ENCODE data around the gene AP4B1. TPM values are rescaled to one million over a fixed set of nuclear protein-coding genes. Genes with fewer than 3 reads are reported as not detected.
A peak's percentile ranks its signal among the peaks of the same experiment; 100 is the strongest.

The AP4B1 gene
- total and polyA plus RNA-seq, 9 of the 15 experiments (the other 6 are each of a cell fraction or from before 2014, with no cell fraction given) = 15.8 to 36.5 (median 24.6) TPM

DNA sequence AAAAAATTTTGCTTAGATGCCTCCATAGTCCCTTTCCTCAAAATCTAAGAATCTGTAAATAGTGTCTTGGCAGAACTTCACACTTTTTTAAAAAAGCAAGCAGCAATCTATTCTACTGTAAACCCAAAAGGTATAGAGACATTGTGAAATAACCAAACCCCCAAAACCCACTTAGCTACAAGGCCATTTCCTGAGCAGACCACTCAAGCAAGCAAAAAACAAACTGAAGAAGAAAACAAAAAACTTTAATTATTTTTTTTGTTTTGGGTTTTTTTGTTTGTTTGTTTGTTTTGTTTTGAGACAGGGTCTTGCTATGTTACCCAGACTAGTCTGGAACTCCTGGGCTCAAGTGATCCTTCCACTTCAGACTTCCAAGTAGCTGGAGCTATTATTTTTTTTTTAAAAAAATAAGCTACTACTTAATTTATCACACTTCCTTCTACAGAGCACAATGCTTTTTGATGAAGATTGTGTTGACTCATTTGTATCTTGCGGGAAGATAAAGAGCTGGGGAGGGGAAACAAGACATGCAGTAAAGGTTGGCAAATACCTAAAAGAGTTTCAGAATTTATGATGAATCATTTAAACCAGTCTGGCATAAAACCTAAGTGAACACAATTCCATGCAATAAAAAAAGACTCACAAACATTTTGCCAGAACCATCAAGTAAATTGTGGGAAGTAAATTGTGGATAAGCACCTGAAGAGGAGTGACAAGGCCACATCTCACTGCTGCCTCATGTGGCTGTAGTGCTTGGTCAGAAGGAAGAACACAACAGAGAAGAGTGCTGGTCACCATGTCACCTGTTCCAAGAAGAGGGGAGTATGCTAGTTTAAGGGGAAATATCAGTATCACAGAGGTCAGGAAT is 30.4 kb downstream of the AP4B1 start (continued):
- TF ChIP-seq, protein P1, sequence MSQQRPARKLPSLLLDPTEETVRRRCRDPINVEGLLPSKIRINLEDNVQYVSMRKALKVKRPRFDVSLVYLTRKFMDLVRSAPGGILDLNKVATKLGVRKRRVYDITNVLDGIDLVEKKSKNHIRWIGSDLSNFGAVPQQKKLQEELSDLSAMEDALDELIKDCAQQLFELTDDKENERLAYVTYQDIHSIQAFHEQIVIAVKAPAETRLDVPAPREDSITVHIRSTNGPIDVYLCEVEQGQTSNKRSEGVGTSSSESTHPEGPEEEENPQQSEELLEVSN (IDR thresholded peaks at IDR 0.05; ENCODE audit: borderline replicate concordance in 1 of 2, extremely low read depth in 1 of 2, insufficient read depth in 1 of 2, insufficient read length in 1 of 2, low read depth in 1 of 2, low read length in 1 of 2, poor library complexity in 1 of 2, severe bottlenecking in 1 of 2) = no peak
- TF ChIP-seq GTF2F1 (IDR thresholded peaks at IDR 0.05; ENCODE audit: low read depth, low read length) (no peak), ZNF586 (CRISPR knock-in tag; conservative IDR thresholded peaks at IDR 0.05) (no peak), ZNF12 (CRISPR knock-in tag; IDR thresholded peaks at IDR 0.05) (no peak), JUNB (CRISPR knock-in tag; conservative IDR thresholded peaks at IDR 0.05) (no peak), HNRNPK (IDR thresholded peaks at IDR 0.05; ENCODE audit: low read depth, low read length, poor library complexity, severe bottlenecking) (no peak), BCL6 (CRISPR knock-in tag; IDR thresholded peaks at IDR 0.05) (no peak), SRSF1 (IDR thresholded peaks at IDR 0.05; ENCODE audit: low read depth, low read length) (no peak), MTA3 (IDR thresholded peaks at IDR 0.05; ENCODE audit: borderline replicate concordance) (no peak), CXXC5 (CRISPR knock-in tag; IDR thresholded peaks at IDR 0.05) (no peak), DPF2 (IDR thresholded peaks at IDR 0.05) (peak; percentile 78), TFAM (CRISPR knock-in tag; conservative IDR thresholded peaks at IDR 0.05) (no peak)
- TF ChIP-seq, protein P2, sequence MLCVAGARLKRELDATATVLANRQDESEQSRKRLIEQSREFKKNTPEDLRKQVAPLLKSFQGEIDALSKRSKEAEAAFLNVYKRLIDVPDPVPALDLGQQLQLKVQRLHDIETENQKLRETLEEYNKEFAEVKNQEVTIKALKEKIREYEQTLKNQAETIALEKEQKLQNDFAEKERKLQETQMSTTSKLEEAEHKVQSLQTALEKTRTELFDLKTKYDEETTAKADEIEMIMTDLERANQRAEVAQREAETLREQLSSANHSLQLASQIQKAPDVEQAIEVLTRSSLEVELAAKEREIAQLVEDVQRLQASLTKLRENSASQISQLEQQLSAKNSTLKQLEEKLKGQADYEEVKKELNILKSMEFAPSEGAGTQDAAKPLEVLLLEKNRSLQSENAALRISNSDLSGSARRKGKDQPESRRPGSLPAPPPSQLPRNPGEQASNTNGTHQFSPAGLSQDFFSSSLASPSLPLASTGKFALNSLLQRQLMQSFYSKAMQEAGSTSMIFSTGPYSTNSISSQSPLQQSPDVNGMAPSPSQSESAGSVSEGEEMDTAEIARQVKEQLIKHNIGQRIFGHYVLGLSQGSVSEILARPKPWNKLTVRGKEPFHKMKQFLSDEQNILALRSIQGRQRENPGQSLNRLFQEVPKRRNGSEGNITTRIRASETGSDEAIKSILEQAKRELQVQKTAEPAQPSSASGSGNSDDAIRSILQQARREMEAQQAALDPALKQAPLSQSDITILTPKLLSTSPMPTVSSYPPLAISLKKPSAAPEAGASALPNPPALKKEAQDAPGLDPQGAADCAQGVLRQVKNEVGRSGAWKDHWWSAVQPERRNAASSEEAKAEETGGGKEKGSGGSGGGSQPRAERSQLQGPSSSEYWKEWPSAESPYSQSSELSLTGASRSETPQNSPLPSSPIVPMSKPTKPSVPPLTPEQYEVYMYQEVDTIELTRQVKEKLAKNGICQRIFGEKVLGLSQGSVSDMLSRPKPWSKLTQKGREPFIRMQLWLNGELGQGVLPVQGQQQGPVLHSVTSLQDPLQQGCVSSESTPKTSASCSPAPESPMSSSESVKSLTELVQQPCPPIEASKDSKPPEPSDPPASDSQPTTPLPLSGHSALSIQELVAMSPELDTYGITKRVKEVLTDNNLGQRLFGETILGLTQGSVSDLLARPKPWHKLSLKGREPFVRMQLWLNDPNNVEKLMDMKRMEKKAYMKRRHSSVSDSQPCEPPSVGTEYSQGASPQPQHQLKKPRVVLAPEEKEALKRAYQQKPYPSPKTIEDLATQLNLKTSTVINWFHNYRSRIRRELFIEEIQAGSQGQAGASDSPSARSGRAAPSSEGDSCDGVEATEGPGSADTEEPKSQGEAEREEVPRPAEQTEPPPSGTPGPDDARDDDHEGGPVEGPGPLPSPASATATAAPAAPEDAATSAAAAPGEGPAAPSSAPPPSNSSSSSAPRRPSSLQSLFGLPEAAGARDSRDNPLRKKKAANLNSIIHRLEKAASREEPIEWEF (CRISPR knock-in tag; IDR thresholded peaks at IDR 0.05) = no peak
- TF ChIP-seq, protein P3, sequence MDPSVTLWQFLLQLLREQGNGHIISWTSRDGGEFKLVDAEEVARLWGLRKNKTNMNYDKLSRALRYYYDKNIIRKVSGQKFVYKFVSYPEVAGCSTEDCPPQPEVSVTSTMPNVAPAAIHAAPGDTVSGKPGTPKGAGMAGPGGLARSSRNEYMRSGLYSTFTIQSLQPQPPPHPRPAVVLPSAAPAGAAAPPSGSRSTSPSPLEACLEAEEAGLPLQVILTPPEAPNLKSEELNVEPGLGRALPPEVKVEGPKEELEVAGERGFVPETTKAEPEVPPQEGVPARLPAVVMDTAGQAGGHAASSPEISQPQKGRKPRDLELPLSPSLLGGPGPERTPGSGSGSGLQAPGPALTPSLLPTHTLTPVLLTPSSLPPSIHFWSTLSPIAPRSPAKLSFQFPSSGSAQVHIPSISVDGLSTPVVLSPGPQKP (CRISPR knock-in tag; IDR thresholded peaks at IDR 0.05) = no peak
- TF ChIP-seq, protein P4, sequence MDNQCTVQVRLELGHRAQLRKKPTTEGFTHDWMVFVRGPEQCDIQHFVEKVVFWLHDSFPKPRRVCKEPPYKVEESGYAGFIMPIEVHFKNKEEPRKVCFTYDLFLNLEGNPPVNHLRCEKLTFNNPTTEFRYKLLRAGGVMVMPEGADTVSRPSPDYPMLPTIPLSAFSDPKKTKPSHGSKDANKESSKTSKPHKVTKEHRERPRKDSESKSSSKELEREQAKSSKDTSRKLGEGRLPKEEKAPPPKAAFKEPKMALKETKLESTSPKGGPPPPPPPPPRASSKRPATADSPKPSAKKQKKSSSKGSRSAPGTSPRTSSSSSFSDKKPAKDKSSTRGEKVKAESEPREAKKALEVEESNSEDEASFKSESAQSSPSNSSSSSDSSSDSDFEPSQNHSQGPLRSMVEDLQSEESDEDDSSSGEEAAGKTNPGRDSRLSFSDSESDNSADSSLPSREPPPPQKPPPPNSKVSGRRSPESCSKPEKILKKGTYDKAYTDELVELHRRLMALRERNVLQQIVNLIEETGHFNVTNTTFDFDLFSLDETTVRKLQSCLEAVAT (IDR thresholded peaks at IDR 0.05) = no peak
- TF ChIP-seq, protein P5, sequence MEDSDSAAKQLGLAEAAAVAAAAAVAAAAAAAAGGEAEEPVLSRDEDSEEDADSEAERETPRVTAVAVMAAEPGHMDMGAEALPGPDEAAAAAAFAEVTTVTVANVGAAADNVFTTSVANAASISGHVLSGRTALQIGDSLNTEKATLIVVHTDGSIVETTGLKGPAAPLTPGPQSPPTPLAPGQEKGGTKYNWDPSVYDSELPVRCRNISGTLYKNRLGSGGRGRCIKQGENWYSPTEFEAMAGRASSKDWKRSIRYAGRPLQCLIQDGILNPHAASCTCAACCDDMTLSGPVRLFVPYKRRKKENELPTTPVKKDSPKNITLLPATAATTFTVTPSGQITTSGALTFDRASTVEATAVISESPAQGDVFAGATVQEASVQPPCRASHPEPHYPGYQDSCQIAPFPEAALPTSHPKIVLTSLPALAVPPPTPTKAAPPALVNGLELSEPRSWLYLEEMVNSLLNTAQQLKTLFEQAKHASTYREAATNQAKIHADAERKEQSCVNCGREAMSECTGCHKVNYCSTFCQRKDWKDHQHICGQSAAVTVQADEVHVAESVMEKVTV (CRISPR knock-in tag; IDR thresholded peaks at IDR 0.05) = peak; percentile 26; the same call in 1 of the 2 replicates

All from K562 (cell line).